Activated T-cell treated with anti-CD3 and anti-CD28 coated beads, Interleukin-2, amount 50 U/mL, for 72 hours (primary cell): Measurements from ENCODE around the gene ADAMTSL5. TPM values are rescaled to one million over a fixed set of nuclear protein-coding genes. Genes with fewer than 3 reads are reported as not detected.

Experiments
- ATAC-seq, 2 donors: fragments of 150-1000 bp; cut with Tn5 transposase; replicated peaks in 1 of 2; 2 replicates each; pipeline ENCODE4 v1.10.0; 2021; ENCODE audit warnings: moderate library complexity in 2 of 2, mild to moderate bottlenecking in 1 of 2
- DNase-seq, 2 donors: peaks; one replicate each; pipeline ENCODE4 v3.0.0; 2021 to 2022; ENCODE audit warnings: mixed read lengths in 1 of 2
- H3K27ac Mint-ChIP-seq: one replicate; pipeline ENCODE4 v1.8.0; 2022; ENCODE audit warnings: mild to moderate bottlenecking, moderate library complexity, mixed read lengths
- H3K27me3 Mint-ChIP-seq: one replicate; pipeline ENCODE4 v1.8.0; 2022; ENCODE audit warnings: low read depth, mixed read lengths
- H3K36me3 Mint-ChIP-seq, 2 donors: one replicate each; pipeline ENCODE4 v1.8.0; 2022; ENCODE audit warnings: mixed read lengths in 2 of 2, mild to moderate bottlenecking in 1 of 2; ENCODE audit not compliant: insufficient read depth in 2 of 2
- H3K4me1 Mint-ChIP-seq: one replicate; pipeline ENCODE4 v1.8.0; 2022; ENCODE audit warnings: low read depth, mixed read lengths
- H3K4me3 Mint-ChIP-seq, 2 donors: one replicate each; pipeline ENCODE4 v1.8.0; 2022; ENCODE audit warnings: mild to moderate bottlenecking in 2 of 2, mixed read lengths in 2 of 2, moderate library complexity in 2 of 2
- H3K9me3 Mint-ChIP-seq, 2 donors: one replicate each; pipeline ENCODE4 v1.8.0; 2022; ENCODE audit warnings: mixed read lengths in 2 of 2
- total RNA-seq, 2 donors: library from RNA; stranded (reverse); gene quantifications; one replicate each; pipeline ENCODE4 v1.2.3, GENCODE V29; 2022

The ADAMTSL5 gene
- total RNA-seq, 2 donors from 2014 or later = 4.3 to 5.5 TPM

DNA sequence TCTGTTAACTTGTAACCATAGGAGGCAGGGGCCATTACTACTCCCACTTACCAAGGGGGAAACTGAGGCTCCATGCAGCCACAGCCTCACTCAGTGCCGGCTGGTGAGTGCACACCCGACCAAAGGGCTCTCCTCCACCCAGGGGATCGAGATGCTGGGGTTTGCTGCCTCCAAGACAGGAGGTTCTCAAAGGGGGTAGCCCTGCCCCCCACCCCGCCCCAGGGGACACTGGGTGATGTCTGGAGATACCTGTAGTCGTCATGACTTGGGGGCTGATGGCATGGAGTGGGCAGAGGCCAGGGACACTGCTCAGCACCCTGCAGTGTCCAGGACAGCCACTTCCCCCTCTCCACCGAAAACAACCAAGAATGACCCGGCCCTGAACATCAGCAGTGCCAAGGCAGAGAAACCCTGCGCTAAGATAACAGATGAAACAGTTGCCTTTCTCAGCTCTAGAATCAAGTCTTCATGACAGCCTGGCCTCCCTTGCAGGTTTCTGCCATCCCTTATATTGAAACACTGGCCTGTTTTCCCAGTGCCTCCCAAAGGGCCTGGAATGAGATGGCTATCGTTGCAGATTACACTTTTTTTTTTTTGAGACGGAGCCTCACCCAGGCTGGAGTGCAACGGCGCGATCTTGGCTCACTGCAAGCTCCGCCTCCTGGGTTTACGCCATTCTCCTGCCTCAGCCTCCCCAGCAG lies 18.6 kb downstream of the ADAMTSL5 start:
- ATAC-seq (no peak), DNase-seq (no peak)
- Mint-ChIP-seq H3K36me3 (no peaks in the 10 kb centered on the region), H3K27me3 (peaks cover 12% of the 10 kb centered on the region), H3K9me3 (no peaks in the 10 kb centered on the region), H3K27ac (no peak overlapping the region), H3K4me3 (no peak overlapping the region), H3K4me1 (peaks cover 13% of the 10 kb centered on the region)

DNA sequence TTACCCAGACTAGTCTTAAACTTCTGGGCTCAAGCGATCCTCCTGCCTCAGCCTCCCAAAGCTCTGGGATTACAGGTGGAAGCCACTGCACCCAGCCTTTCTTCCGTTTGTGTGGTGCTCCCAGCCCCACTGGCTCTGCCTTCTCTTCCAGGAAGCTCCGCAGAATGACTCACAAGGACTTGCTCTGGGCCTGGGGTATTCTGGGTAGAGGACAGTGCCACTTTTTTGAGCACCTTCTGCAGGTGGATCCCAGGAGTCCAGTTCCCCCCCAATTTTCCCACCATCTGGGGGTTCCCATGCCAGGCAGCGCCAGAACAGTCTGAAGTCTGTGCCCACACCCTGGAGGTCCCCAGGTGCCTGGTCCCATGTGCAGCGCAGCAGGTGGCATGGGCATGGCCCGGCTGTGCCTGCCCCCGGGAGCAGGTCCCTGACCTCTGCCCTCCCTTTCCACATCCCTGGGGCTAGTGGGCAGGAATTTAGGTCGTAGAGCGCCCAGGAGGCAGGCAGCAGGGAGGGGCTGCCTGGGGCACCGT lies 20.3 kb downstream of the ADAMTSL5 start:
- Mint-ChIP-seq H3K4me3 (peak overlapping the region; percentile 82 to 85), H3K36me3 (no peaks in the 10 kb centered on the region), H3K9me3 (no peaks in the 10 kb centered on the region), H3K27me3 (peaks cover 12% of the 10 kb centered on the region), H3K4me1 (peaks cover 14% of the 10 kb centered on the region), H3K27ac (no peak overlapping the region)
- ATAC-seq (no peak), DNase-seq (no peak)

- peaks cover 12% of the 10 kb centered on the region for H3K27me3 Mint-ChIP-seq
- H3K36me3 Mint-ChIP-seq = no peaks in the 10 kb centered on the region
- no peaks in the 10 kb centered on the region for H3K9me3 Mint-ChIP-seq
- H3K4me1 Mint-ChIP-seq = peaks cover 14% of the 10 kb centered on the region
- peak overlapping the region; percentile 82 to 85 for H3K4me3 Mint-ChIP-seq
- ATAC-seq (no peak), DNase-seq (no peak)
- no peak overlapping the region for H3K27ac Mint-ChIP-seq
Measured at GRCh38 chr19:1491849-1492170, 21.0 kb downstream of the ADAMTSL5 start.

- H3K36me3 Mint-ChIP-seq = no peaks in the 10 kb centered on the region
- peaks cover 14% of the 10 kb centered on the region for H3K4me1 Mint-ChIP-seq
- peak within 1 kb of the TSS; percentile 82 to 85 for H3K4me3 Mint-ChIP-seq
- DNase-seq (no peak), ATAC-seq (no peak)
- peaks cover 12% of the 10 kb centered on the region for H3K27me3 Mint-ChIP-seq
- H3K27ac Mint-ChIP-seq = peak within 1 kb of the TSS; percentile 4
- H3K9me3 Mint-ChIP-seq = no peaks in the 10 kb centered on the region
Measured at GRCh38 chr19:1491114-1491848, 21.5 kb downstream of the ADAMTSL5 start, which contains the start of gene REEP6. TSS of gene REEP6 (plus strand) at chr19:1491181. CDS start at chr19:1491270, 89 bp downstream.

DNA sequence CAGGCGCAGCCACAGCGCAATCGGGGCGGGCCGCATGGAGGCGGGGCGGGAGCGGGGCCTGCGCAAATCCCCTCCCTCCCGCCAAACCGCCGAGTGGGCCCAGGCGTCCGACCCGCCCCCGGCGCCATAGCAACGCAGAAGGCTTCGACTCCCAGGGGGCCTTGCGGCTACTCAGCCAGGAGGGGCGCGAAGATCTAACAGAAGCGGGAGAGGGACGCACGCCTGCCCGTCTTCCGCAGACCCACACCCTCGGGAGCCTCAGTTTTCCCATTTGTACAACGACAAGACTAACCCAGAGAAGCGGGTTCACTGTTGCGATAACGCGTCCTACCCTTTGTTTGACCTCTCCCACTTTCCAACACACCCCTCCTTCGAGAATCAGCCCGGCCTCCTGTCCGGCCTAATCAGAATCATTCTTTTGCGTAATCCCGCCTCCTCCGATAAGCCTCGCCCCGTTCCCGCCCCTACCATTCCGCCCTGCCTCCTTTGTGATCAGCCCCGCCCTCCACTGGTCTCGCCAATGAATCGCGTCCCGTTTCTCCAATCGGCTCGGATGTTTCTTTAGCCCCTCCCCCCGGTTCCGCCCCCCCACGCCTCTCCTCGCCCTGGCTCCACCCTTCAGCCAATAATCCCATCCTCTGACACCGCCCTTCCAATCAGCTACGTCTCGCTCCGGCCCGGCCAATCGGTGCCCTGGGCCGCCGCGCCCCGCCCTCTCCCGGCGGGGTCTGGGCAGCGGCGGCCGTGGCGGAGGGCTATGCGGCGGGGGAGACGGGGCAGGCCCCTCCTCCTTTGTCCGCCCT lies 22.3 kb downstream of the ADAMTSL5 start, which contains the start of gene PCSK4:
TSS of gene PCSK4 (minus strand) at position 40 of the 803 bp plus-strand sequence. CDS start at position 36, 4 bp downstream.
- DNase-seq (peak; percentile 97), ATAC-seq (peak; percentile 90 to 91)
- Mint-ChIP-seq H3K27me3 (peaks cover 12% of the 10 kb centered on the region), H3K4me3 (peak within 1 kb of the TSS; percentile 82 to 85), H3K4me1 (peaks cover 14% of the 10 kb centered on the region), H3K9me3 (no peaks in the 10 kb centered on the region), H3K27ac (peak within 1 kb of the TSS; percentile 4), H3K36me3 (no peaks in the 10 kb centered on the region)

DNA sequence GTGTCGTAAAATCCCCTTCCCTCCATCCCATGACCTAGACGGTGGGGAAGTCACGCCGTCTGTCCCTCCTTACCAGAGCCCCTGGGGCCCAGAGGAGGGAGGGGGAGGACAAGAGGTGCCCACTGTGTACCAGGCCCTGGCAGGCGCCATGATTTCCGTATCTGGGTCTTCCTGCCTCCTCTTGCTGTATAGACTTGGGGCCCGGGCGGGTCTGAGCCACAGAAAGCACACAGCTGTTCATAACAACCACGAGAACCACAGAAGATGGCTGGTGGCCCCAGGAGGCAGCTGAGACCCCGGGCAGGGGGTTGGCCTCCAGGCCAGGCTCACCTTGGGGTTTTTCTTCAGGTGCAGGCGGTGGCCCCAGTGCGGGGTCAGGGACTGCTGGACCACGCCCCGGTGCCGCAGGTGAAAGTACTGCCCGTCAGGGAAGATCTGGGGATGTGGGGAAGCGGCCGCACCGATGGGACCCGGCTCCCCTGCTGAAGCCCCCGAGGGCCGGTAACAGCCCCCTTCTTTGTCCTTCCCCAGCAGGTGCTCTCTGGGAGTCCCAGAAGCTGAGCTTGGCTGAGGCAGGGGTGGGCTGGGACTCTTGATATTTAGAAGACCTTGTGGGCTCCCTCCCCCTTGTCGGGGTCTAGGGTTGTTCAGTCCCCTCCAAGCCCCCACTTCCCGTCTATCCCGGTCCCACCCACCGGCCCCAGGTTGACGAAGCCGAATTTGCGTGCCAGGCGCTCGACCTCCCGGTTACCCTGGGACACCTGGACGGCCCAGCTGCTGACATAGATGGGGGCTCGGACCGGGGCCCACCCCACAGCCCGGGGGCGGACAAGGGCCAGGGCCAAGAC lies 23.1 kb downstream of the ADAMTSL5 start:
- H3K27ac Mint-ChIP-seq = no peak overlapping the region

DNA sequence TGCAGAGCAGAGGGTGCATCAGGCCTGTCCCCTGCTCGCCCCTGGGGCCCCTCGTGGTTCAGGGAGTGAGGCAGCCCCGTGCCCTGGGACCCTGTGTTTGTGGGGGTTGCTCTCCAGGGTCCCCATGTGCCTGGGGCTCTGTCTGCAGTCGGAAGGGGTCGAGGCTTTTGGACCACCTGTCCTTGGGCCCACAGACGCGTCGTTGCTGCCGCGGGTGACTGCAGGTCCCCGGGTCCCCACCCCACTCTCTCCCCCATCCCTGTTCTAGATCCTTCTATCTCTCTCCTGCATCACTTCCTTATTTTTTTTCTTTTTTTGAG lies 24.6 kb downstream of the ADAMTSL5 start:
- DNase-seq = no peak
- no peak overlapping the region for H3K4me3 Mint-ChIP-seq
- H3K27ac Mint-ChIP-seq = no peak overlapping the region
- H3K36me3 Mint-ChIP-seq = no peaks in the 10 kb centered on the region
- peaks cover 12% of the 10 kb centered on the region for H3K27me3 Mint-ChIP-seq
- peaks cover 14% of the 10 kb centered on the region for H3K4me1 Mint-ChIP-seq
- no peaks in the 10 kb centered on the region for H3K9me3 Mint-ChIP-seq
- no peak for ATAC-seq

More for the DNA sequence above, 23.1 kb downstream of the ADAMTSL5 start:
- ATAC-seq (no peak), DNase-seq (peak in 1 of 2 donors; percentile 33)
- Mint-ChIP-seq H3K9me3 (no peaks in the 10 kb centered on the region), H3K27me3 (peaks cover 12% of the 10 kb centered on the region), H3K36me3 (no peaks in the 10 kb centered on the region), H3K4me1 (peaks cover 14% of the 10 kb centered on the region), H3K4me3 (peak overlapping the region; percentile 80 to 82)

DNA sequence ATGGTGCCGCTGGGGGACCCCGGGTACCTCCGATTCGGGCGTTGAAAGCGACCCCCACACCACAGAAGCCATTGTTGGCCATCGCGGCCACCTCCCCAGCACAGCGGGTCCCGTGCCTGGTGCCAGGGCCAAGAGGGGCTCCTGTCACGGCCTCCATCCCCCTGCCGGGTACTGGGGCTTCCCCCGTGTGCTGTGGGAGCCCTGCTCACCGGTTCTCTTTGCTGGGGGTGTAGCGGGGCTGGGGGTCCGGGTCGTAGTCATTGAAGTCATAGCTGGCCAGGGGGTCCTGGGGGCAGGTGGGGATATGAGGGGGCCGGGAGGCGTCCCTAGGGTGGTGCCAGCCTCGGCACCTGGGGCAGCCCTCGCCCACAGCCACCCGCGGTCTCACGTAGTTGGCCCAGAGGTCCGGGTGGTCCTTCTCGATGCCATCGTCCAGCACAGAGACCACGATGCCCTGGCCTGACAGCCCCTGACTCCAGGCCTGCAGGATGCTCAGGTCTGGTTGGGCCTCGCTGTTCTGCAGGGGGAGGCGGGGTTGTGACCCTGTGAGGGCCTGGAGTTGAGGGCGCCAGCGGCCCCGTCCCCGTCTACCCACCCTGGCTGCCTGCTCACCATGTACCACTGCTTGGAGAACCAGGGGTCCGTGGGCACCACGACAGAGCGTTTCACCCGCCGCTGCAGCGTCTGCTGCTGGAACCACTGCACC lies 25.1 kb downstream of the ADAMTSL5 start:
- H3K27me3 Mint-ChIP-seq = peaks cover 12% of the 10 kb centered on the region
- no peaks in the 10 kb centered on the region for H3K9me3 Mint-ChIP-seq
- H3K4me3 Mint-ChIP-seq = no peak overlapping the region
- no peak for ATAC-seq
- peaks cover 14% of the 10 kb centered on the region for H3K4me1 Mint-ChIP-seq
- H3K36me3 Mint-ChIP-seq = no peaks in the 10 kb centered on the region
- no peak overlapping the region for H3K27ac Mint-ChIP-seq
- no peak for DNase-seq

- Mint-ChIP-seq H3K36me3 (no peaks in the 10 kb centered on the region), H3K4me1 (peaks cover 12% of the 10 kb centered on the region), H3K9me3 (no peaks in the 10 kb centered on the region), H3K27me3 (peaks cover 4% of the 10 kb centered on the region), H3K27ac (no peak overlapping the region), H3K4me3 (no peak overlapping the region)
- no peak for DNase-seq
- ATAC-seq = no peak
Measured at GRCh38 chr19:1486720-1487575, 25.9 kb downstream of the ADAMTSL5 start.

GRCh38 chr19:1483979-1484428 lies 28.8 kb downstream of the ADAMTSL5 start:
- Mint-ChIP-seq H3K27ac (no peak overlapping the region), H3K36me3 (peaks cover 1 to 2% of the 10 kb centered on the region in 2 donors), H3K4me1 (peaks cover 9% of the 10 kb centered on the region), H3K27me3 (no peaks in the 10 kb centered on the region), H3K4me3 (no peak overlapping the region), H3K9me3 (no peaks in the 10 kb centered on the region)
- DNase-seq (no peak), ATAC-seq (no peak)
